Mammary epithelial cell (primary cell): ENCODE data around the gene CLNK.

Experiments used
- CTCF ChIP-seq, 2 donors: IDR thresholded peaks in 1 of 2; conservative IDR thresholded peaks in 1 of 2; 2 replicates each; pipeline ENCODE4 v1.5.1; 2011 to 2012; ENCODE audit warnings: inconsistent platforms in 2 of 2, low read length in 2 of 2, mild to moderate bottlenecking in 2 of 2, control low read depth in 1 of 2, low read depth in 1 of 2; ENCODE audit not compliant: insufficient read depth in 1 of 2; ENCODE audit errors: extremely low read depth in 1 of 2
- EZH2 ChIP-seq: IDR thresholded peaks from 2 replicates; pipeline ENCODE4 v1.6.1; 2012; ENCODE audit warnings: low read length, inconsistent platforms, borderline replicate concordance

GRCh38 chr4:10672379-10672778 lies 12.2 kb downstream of the CLNK start:
- TF ChIP-seq CTCF (conservative IDR thresholded peaks at IDR 0.05 in 1 of 2, IDR thresholded peaks at IDR 0.05 in 1 of 2; ENCODE audit: extremely low read depth in 1 of 2, insufficient read depth in 1 of 2, low read depth in 1 of 2, low read length in 2 of 2) (no peak), EZH2 (no peak)
